Ishikawa (cell line): ENCODE results near the gene ETV6.

ENCODE experiments used
- CEBPB ChIP-seq: IDR thresholded peaks from 2 replicates; pipeline ENCODE4 v1.6.1; 2012
- EGR1 ChIP-seq: IDR thresholded peaks from 2 replicates; pipeline ENCODE4 v1.6.1; 2012
- EP300 ChIP-seq: IDR thresholded peaks from 2 replicates; pipeline ENCODE4 v1.6.1; 2012; ENCODE audit warnings: borderline replicate concordance
- FOXM1 ChIP-seq: IDR thresholded peaks from 2 replicates; pipeline ENCODE4 v1.6.1; 2012; ENCODE audit warnings: low read depth, borderline replicate concordance
- TCF12 ChIP-seq: IDR thresholded peaks from 2 replicates; pipeline ENCODE4 v1.6.1; 2012; ENCODE audit warnings: low read depth
- TF ChIP-seq, protein P1 (sequence below): IDR thresholded peaks from 2 replicates; pipeline ENCODE4 v1.6.1; 2012
- TF ChIP-seq, protein P2 (sequence below): IDR thresholded peaks from 2 replicates; pipeline ENCODE4 v1.6.1; 2012
- TF ChIP-seq, protein P3 (sequence below): IDR thresholded peaks from 2 replicates; pipeline ENCODE4 v1.6.1; 2012; ENCODE audit warnings: low read depth, mild to moderate bottlenecking

DNA sequence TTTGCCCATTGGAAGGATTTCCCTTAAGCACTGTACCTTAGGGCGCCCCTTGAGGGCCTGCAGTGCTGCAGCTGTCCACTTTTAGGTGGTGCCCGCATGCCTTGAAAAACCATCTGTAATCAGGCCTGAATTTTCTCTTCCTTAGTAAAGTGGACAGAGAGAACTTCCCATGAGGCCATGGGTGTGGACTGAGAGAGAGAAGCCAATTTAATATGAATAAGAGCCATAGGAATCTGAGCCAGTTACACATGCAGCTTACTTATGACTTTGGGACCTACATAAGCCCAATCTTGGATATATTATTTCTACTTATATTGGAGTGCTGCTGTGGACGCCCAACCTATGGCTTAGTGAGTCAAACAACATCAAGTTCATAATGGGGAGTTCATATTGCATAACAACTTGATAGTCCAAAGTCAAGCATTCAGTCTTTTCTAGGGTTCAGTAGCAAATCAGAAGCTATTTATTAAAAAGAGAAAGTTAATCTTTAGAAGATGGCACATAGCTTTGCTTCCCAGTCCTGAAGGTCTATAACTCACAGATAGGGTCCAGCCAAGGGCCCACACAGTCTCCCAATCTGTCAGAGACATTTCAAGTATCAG is 11.1 kb upstream of the ETV6 start:
- TF ChIP-seq EP300 = no peak
- no peak for TF ChIP-seq CEBPB
- TF ChIP-seq, protein P1, sequence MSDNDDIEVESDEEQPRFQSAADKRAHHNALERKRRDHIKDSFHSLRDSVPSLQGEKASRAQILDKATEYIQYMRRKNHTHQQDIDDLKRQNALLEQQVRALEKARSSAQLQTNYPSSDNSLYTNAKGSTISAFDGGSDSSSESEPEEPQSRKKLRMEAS = no peak
- no peak for TF ChIP-seq FOXM1
- TF ChIP-seq EGR1 = no peak
- TF ChIP-seq, protein P2, sequence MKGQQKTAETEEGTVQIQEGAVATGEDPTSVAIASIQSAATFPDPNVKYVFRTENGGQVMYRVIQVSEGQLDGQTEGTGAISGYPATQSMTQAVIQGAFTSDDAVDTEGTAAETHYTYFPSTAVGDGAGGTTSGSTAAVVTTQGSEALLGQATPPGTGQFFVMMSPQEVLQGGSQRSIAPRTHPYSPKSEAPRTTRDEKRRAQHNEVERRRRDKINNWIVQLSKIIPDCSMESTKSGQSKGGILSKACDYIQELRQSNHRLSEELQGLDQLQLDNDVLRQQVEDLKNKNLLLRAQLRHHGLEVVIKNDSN = no peak
- TF ChIP-seq, protein P3, sequence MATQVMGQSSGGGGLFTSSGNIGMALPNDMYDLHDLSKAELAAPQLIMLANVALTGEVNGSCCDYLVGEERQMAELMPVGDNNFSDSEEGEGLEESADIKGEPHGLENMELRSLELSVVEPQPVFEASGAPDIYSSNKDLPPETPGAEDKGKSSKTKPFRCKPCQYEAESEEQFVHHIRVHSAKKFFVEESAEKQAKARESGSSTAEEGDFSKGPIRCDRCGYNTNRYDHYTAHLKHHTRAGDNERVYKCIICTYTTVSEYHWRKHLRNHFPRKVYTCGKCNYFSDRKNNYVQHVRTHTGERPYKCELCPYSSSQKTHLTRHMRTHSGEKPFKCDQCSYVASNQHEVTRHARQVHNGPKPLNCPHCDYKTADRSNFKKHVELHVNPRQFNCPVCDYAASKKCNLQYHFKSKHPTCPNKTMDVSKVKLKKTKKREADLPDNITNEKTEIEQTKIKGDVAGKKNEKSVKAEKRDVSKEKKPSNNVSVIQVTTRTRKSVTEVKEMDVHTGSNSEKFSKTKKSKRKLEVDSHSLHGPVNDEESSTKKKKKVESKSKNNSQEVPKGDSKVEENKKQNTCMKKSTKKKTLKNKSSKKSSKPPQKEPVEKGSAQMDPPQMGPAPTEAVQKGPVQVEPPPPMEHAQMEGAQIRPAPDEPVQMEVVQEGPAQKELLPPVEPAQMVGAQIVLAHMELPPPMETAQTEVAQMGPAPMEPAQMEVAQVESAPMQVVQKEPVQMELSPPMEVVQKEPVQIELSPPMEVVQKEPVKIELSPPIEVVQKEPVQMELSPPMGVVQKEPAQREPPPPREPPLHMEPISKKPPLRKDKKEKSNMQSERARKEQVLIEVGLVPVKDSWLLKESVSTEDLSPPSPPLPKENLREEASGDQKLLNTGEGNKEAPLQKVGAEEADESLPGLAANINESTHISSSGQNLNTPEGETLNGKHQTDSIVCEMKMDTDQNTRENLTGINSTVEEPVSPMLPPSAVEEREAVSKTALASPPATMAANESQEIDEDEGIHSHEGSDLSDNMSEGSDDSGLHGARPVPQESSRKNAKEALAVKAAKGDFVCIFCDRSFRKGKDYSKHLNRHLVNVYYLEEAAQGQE = no peak
- no peak for TF ChIP-seq TCF12
